ENCODE results near the gene SPATA17. TPM values are rescaled to one million over a fixed set of nuclear protein-coding genes. Genes with fewer than 3 reads are reported as not detected.
"Not testable (repeated sequence)": the region's sequence is repeated elsewhere in the genome, so short reads cannot be mapped to it uniquely, and the experiment has no call there.

The SPATA17 gene, protein sequence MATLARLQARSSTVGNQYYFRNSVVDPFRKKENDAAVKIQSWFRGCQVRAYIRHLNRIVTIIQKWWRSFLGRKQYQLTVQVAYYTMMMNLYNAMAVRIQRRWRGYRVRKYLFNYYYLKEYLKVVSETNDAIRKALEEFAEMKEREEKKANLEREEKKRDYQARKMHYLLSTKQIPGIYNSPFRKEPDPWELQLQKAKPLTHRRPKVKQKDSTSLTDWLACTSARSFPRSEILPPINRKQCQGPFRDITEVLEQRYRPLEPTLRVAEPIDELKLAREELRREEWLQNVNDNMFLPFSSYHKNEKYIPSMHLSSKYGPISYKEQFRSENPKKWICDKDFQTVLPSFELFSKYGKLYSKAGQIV
- total RNA-seq, result not detected in 2 replicates

DNA sequence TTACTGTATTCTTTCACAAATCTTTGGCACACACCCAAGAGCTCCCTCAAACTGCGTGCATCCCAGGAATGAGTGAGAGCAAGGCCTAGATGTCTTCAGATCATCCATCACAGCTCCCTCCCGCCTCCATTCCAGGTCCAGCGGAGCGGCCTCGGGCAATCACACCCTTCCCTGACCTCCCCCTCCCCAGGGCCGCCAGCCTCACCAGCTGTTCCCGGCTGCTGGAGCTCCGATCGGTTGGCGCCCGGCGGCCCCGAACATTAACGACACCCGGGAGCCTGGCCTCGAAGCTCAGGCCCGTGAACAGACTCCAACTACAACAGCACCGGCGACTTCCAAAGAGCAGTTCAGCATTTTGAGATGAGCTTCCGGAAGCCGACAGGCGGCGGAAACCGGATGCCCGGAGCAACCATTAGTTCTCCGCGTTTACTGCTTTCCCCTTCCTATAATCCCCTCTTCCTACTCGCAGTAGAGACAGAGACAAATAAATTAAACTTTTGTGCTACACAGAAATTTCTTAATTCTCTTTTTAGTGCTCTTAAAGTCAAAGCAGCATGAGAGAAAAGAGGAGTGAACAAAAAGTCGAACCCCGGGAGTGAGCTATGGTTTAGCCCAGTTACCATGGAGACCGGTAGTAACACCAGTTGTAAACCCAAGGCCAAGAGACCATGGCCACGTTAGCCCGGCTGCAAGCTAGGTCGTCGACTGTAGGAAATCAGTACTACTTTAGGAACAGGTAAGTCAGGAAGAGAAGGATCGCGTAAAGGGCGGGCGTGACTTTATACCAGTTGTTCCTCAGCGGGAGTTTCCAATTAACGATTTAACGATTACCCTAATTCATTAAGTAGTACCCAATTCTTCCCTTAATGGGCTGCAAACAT, at the start of gene SPATA17, which contains the start of gene GPATCH2:
Gene SPATA17, plus strand, starts transcription at position 634 of the 881 bp plus-strand sequence. Its CDS starts 35 bp downstream, at position 669.
Gene GPATCH2, minus strand, starts transcription at position 380 of the 881 bp plus-strand sequence. Its CDS starts 119 bp downstream, at position 261.
- intact Hi-C loops (cut with micrococcal nuclease), result loop anchor here (1.0 to 10.0 kb wide), 5 partner anchors 10 to 1542 kb away; partner anchors contain the start of genes LYPLAL1 and RRP15

DNA sequence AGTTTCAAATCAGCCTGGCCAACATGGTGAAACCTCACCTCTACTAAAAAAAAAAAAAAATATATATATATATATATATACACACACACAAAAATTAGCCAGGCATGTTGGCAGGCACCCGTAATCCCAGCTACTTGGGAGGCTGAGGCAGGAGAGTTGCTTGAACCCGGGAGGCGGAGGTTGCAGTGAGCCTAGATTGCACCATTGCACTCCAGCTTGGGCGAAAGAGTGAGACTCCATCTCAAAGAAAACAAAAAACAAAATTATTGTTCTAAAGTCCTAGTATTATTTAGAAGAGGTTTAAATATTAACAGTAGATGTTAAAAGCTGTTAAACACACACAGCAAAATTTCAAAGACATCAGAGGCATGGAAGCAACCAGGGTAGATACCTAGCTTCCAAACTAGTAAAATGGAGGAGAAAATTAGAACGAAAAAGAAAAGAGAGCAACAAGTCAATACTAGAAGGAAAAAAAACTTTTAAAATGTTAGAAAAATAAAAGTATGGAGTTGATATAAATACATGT, 46.8 kb upstream of the SPATA17 start:
- intact Hi-C loops (cut with micrococcal nuclease), result not testable (repeated sequence)

DNA sequence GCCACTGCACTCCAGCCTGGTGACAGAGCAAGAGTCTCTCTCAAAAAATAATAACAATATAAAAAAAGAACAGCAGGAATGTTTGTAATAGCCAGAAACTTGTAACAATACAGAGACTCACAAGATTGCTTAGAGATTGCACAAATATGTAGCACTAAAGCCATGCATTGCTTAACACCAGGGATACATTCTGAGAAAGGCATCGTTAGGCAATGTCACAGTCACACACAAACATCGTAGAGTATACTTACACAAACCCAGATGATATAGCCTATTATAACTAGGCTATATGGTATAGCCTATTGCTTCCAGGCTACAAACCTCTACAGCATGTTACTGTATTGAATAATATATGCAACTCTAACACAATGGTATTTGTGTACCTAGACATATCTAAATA, 45.6 kb upstream of the SPATA17 start:
- intact Hi-C loops (cut with micrococcal nuclease), result no loop called here

DNA sequence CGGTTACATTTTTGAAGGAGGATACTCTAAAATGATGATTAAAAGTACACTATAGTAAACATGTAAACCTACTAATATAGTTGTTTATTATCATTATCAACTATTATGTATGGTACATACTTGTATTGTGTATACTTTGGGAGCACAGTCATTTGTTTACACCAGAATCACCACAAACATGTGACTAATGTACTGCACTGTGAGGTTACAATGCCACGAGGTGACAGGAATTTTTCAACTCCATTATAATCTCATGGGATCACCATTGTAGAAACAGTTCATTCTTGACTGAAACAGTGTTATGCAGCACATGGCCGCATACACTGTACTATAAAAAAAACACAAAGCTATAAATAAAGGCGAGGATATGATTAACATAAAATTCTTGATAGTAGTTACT, 44.6 kb upstream of the SPATA17 start:
- intact Hi-C loops (cut with micrococcal nuclease), result no loop called here

DNA sequence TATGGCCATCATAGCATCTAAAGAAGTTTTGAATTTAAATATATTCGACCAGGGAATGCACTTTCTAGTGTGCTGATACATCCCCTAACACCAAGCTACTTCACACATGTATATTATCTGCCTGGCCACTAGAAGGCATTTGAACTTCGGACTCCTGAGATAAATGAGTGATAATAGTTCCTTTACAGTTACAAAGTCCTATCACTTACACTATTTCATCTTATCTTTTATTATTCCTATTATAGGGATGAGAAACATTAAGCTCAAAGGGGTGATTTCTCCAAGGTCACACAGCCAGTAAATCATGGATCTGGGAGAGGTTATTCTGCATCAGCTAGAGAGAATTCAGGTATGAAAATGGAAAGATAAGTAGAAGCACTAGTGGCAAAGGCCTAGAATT, 40.5 kb upstream of the SPATA17 start:
- intact Hi-C loops (cut with micrococcal nuclease), result no loop called here

DNA sequence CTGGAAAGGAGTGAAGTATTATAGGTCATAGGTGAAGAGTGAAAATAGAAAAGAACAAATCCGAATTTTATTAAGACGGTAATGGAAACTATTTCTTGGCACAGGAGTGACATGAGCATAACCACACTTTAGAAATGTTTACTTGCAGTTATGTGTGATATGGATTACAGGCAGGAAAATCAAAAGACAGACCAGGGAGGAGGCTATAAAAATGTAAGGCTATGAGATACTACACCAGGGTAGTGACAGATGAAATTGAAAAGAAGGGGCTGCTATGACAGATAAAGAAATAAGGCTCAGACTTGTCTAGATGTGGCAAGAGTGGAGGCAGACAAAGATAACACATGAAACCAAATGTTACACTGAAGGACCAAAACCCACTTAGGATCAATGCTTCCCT, 32.0 kb upstream of the SPATA17 start:
- intact Hi-C loops (cut with micrococcal nuclease), result no loop called here

DNA sequence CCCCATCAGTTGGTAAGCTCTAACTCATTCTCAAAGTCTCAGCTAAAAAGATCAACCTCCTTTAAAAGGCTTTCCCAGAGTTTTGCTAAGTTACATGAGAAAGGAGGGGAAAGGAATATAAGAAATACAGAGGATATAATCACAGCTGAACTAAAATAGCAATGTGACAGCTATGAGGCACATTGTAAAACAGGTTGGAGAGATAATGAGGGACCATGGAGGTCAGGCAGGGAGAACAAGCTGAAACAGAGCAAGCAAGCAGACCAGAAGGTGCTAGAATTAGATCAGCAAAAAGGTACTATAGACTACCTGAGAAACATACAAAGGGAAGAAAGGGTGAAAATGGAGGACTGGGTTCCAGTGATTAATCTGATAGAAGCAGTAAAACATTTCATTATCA, 28.8 kb upstream of the SPATA17 start:
- intact Hi-C loops (cut with micrococcal nuclease), result no loop called here

DNA sequence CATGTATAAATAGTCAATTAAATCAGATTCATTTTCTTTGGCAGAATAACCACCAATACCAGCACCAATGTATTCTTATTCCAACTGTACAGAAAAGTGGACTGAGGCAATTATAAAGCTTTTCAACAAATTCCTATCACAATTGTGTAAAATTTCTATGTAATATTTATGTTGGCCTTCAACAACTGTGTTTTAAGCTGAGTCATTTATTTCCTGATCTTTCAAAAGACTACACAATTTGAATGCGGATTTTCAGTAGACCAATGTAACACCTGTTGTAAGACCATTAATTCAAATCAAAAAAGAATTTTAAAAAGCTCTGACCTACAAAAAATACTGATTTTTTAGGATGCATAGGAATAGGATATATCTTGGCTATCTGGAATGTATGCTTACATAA, 25.8 kb upstream of the SPATA17 start:
- intact Hi-C loops (cut with micrococcal nuclease), result no loop called here

DNA sequence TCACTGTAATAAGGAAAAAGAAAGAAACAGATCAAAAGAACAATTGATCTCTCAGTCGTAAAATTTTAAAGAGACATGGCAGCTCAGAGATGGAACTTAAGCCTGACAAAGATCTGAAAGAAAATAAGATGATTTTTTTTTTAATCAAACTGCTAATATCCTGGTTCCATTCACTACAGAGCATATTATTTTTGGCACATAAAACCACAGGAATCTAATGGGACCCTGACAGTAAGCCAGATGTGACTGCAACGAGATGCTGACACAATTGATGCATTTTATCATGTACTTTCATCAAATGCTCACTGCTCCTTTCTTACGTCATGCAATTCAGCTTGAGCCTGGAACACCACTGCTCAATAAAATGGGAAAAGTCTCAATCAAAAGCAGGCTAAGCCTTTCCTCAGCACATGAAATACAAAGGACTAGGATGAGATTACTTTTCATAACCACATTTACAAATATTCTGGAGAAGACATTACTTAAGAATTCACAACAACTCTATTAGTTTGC, 16.9 kb upstream of the SPATA17 start:
- intact Hi-C loops (cut with micrococcal nuclease), result no loop called here

DNA sequence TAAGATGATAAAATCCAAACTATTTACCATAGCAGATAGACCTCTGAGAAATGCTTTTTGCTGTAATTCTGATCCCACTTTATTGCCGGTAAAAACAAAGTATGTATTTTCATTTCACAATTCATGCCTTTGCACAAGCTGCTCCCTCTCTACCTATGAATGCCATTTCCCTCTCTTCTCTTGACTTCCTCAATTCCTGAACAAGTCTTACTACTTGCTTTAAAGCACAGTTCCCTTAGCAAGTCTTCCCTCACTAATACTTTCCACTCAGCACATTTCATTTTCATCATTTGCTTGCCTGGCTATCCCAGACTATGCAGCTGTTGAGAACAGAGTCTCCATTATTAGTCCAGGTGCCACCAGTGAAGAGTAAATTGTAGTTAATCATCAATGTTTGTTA, 14.0 kb upstream of the SPATA17 start:
- intact Hi-C loops (cut with micrococcal nuclease), result no loop called here

DNA sequence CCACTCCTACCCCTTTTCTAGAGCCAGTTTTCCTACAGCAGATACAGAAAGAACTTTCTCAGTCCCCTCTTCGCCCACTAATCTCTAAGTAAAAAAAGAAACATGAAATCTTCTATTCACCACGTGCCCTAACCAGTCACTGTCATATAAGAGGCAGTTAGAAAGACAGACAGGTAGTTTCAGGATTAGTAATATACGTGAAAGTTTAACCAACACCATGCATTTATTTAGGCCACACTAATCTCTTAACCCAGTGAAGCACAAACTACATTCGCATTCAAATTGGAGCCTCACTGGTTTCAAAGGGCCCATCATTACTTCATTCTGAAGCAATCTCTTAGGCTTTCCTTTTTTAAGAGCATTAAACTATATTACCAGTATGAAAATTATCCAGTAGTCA, 10.3 kb upstream of the SPATA17 start:
- intact Hi-C loops (cut with micrococcal nuclease), result loop anchor here (1.0 kb wide), 1 partner anchor 10 kb away; the partner anchor contains the start of genes GPATCH2 and SPATA17

DNA sequence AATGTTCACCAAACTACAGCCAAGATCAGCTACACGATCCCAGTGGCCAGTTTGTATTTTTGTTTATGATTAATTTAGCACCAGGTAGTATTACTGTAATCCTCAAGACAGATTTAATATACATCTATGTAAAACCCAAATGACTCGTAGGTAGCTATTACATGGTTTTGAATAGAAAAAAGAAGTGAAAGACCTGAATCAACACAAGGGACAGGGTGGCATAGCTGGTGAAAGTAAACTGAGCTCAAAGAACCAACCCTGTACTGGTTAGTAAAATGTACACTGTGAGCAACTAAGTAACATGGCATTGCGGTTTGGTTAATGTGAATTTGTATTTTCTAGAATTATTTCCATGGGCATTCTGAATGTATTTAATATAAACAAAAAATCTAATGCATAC, 9.1 kb upstream of the SPATA17 start:
- intact Hi-C loops (cut with micrococcal nuclease), result no loop called here

DNA sequence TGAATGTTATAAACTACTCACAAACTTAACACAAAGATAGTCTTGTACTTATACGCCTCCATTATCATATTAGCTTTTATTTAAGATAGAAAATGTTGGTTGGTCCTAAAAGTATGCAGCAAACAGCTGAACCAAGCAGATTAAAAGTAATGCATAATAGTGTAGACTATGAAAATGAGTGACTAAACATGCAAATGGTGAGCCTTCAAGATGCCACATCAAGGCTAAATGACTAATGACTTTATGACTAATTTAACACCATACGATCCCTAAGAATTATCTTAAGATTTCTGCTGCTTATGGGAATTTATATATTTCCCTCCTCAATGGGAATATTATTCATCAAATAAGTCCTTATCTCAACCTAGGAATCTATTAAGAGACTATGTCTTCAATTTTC, 4.8 kb upstream of the SPATA17 start:
- intact Hi-C loops (cut with micrococcal nuclease), result no loop called here

DNA sequence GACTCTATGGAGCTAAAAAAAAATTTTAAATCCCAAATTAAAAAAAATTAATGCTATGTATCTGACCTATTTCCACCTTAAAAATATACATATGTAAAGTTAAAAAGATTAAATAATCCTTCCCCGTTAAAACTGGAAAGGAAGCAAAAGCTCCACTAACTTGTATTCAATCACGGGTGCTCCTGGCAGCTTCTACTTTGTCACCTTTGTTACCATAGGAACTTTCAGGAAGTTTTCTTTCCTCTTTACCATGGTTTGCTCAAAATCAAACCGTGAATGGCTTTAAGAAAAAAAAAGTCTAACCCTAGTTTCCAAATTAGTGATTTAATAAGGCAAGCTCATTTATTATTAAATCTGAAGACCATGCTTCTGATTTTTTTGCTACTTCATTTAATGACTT, 3.7 kb upstream of the SPATA17 start:
- intact Hi-C loops (cut with micrococcal nuclease), result no loop called here

DNA sequence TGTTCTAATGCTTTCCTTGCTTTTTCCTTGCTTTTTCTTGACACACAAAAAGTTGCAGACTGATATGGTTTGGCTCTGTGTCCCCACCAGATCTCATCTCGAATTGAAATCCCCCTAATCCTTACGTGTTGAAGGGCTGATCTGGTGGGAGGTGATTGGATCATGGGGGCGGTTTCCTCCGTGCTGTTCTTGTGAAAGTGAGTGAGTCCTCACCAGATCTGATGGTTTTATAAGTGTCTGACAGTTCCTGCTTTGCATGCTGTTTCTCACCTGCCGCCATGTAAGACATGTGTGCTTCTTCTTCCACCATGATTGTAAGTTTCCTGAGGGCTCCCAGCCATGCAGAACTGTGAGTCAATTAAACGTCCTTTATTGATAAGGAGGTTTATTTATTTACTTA, 11.3 kb downstream of the SPATA17 start:
- intact Hi-C loops (cut with micrococcal nuclease), result no loop called here

DNA sequence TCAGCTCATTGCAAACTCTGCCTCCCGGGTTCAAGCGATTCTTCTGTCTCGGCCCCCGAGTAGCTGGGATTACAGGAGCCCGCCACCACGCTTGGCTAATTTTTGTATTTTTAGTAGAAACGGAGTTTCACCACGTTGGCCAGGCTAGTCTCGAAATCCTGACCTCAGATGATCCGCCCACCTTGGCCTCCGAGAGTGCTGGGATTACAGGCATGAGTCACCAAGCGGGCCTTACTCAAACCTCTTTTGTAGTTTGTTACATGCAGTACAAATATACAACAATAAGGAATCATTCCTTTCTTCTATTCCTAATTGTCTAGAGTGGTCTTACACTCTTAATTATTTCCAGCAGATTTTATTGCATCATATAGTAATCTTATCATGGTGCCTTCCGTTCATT, 16.6 kb downstream of the SPATA17 start:
- intact Hi-C loops (cut with micrococcal nuclease), result no loop called here

DNA sequence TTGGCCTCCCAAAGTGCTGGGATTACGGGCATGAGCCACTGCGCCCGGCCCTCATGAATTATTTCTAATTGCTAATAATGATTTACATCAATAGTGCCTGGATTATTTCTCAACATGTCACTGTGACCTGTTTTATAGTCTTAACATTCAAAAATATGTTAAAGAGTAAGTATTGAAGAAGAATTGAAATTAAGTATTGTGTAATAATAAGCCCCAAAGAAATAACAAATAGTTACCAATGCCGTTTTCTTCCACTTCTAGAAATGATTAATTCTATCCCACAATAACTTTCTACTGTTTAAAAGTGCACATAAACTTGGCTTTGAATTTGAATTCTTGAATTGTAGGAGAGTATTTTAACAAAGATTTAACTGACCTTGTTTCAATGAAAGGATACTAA, 19.5 kb downstream of the SPATA17 start:
- intact Hi-C loops (cut with micrococcal nuclease), result no loop called here

DNA sequence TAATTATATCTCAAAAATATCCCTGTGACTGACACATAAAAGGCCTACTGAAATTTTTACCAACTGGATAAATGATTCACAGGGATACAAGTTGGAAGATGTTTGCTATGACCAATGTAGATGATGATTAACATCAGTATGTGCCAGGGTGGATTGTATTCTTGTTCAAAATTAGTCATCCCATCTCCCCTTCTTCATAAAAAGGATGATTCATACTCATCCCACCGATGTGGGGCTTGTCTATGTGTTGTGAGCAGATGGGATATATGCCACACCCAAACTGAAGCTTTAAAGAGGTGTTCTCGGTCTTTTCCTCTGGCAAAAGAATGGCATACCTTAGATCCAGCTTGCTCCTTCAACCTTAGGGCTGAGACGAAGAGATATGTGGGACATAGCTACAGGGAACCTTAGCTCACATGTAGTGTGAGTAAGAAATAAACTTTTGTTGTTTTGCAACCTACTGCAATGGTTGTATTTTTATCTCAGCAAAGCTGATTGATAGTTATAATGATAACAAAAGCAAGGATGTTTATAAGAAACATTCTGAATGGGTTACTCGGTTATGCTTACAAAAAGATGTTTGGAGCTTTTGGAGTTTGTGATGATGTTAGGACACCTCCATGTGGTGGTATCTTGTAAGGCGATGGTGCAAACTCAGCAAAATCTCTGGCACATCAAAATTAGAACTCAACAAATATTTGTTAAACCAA, 29.4 kb downstream of the SPATA17 start:
- intact Hi-C loops (cut with micrococcal nuclease), result no loop called here

DNA sequence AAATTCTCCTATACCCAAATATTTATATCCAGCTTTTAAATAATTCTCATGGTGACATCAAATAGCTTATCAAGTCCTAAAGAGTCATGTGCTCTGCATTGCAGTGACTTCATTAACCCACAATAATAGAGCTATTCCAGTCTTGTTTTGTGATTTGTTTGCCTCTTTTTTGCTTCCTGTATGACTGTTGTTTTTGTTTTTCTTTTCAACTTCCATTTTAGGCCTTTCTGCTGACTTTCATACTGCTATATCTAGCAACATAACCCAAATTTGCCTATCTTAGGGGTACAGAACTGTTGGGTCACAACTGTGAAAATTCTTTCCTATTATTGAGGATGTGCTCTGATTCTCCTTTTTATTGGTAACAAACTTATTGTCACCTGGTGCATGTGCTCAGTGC, 30.3 kb downstream of the SPATA17 start:
- intact Hi-C loops (cut with micrococcal nuclease), result no loop called here

DNA sequence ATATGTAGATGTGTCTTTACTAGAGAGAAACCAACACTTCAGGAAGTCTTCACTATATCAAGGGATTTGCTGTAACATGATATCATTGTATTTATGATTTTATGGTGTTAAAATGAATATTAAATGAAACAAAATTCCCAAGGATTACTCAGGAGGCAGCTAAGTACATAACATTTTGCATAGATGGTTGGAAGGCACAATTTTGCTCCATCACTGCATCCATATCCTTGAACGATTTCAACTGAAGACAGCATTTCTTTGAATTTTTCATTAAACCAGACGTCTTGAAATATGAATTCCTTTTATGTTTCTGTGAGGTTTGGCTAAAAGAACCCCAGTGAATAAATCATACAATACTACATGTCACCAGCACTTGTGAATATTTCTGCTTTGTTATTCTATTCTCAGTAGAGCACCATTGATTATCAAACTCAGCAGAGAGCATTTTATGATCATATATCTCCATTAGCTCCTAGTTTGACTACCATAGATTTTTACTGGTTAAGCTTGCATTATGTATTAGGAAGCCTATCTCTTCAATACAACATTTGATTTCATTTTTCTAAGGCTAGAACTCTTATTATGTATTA, 37.3 kb downstream of the SPATA17 start:
- intact Hi-C loops (cut with micrococcal nuclease), result no loop called here

DNA sequence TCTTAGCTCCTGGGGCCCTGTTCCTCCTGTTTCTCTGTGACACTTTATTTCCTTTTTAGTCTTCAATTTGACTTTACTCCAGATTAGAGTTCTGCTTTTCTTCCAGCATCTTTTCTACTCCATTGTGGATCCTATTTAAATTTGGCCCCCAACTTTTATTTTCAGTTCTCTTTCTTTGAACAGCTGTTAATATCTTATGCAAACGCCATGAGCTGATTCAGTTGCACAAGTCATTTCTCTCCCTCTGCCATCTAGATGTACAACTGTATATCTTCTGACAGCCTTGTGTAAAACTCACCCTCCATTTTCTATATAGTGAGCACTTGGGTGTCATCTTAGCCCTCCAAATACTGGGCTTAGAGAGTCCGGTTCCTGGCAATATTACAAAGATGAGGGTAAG, 42.2 kb downstream of the SPATA17 start:
- intact Hi-C loops (cut with micrococcal nuclease), result no loop called here
